NOMO-1 (cell line): ENCODE results near the gene EHD4.

Experiments used
- DNase-seq, 2 experiments: peaks; one replicate each; lab custom pipeline; 2025; ENCODE audit not compliant: unreplicated experiment in 2 of 2; lab: John Stamatoyannopoulos, UW

The EHD4 gene

GRCh38 chr15:41995476-41995855, 23.1 kb upstream of the EHD4 start:
- no peak for DNase-seq

DNA sequence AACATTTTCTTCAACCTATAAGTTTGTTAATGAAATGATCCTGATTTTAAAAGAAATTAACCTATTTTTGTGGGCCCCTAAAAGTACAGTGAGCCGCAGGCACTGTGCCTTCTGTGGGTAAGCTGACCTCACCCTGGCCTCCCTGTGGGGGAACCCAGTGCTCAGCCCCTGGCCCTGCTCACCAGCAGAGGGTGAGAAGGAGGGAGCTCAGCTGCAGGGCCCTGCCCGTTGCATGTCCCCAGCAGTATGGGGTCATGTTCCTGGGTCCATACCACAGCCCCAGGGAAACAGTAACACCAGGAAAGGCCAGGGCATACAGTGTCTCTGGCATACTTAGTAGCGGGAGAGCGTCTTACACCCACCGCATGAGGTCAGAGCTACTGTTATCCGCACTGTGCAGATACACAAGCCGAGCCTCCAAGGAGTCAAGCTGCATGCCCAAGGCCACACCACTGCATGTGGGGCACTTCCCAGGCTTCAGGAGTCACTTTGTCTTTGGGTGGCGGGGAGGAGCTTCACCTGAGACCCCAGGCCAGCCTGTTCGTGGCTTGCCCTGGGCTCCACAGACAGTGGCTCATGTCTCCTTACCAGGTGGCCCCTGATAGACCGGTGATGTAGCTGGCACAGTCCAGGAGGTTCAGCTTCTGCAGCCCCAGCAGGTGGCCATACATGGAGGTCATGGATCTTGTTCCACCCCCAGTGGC, 22.6 kb upstream of the EHD4 start:
- no peak for DNase-seq

GRCh38 chr15:41994171-41994650, 21.9 kb upstream of the EHD4 start:
- no peak for DNase-seq

DNA sequence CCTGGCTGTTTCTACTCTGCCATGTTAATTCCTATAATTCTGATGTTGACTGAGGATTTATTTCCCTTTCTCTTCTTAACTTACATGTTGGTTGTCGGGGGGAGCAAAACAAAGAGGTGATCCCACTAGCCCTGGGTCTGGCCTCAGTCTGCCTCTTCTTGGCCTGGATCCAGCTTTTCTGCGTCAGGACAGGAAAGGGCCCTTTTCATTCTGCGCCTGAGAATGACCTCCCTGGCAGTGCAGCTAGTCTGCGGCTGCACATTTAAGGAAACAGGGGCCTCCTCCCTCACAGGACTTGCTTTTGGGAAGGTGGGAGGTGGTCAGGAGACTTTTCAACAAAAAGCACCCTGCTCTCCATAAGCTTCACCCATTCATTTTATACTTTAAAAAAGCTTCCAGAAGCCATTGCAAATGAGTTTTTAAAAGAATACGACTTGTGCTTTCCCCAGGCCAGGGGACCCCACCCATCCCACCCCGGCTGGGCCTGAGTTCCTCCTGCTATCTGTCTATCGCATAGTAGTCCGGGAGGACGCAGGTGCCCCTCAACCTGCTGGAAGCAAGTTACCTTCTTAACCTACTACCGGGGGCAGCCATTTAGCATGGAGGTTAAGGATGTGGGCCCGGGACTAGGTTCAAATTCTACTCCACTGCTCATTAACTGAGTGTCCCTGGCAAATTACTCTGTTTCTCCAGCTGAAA, 21.3 kb upstream of the EHD4 start:
- DNase-seq: no peak

GRCh38 chr15:41992803-41993190, 20.4 kb upstream of the EHD4 start:
- no peak for DNase-seq

GRCh38 chr15:41992151-41992802, 19.9 kb upstream of the EHD4 start:
- DNase-seq: no peak

DNA sequence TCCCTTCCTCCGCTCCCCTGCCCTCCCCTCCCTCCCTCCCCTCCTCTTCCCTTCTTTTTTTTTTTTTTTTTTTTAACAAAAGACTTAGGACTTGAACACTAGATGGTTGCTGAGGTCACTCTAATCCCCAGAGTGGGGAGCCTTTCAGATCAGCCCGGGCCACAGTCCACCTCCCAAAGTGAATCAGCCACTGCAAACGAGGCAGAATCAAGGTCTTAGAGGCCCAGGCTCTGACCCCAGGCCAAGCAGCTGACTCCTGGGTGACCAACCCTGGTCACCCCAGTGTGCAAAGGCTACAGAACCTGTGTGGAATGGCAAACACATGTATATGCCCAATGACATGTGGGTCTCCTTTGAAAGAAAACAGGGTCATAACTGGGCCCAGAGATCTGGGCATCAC, 18.3 kb upstream of the EHD4 start:
- no peak for DNase-seq

- no peak for DNase-seq
Observed at GRCh38 chr15:41990243-41990605, 17.9 kb upstream of the EHD4 start.

DNA sequence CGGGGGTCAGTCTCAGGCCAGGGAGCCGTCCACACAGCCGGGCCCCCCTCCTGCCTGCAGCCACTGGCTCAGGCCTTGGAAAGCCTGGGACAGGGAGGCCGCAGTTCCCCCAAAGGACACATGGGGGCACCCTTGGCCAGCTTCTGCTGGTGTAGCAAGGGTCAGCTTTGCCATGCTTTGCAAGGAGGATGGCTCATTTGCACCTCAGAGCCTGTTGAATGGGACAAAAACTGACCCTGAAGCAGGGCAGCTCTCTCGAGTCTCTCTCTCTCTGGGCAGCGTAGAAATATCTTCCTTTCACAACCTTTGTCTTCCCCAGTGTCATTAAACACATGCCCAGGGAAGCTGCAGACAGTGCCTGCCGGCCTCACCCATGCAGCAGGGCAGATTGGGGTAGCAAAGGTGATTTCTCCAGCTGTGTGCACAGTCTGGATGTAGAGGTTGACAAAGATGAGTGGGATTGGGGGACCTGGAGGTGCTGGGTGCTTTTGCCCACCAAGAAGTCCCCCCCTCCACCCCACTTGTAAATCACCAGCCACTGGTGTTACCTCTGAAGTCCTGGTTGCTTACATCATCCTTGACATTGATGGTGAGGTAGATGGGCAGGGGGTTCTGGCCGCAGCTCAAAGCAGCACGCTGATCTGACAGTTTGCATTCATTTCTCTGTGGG, 17.4 kb upstream of the EHD4 start:
- DNase-seq: peak; percentile 58

GRCh38 chr15:41988896-41989572, 16.7 kb upstream of the EHD4 start:
- no peak for DNase-seq

- DNase-seq: no peak
Observed at GRCh38 chr15:41987925-41988275, 15.5 kb upstream of the EHD4 start.

GRCh38 chr15:41987246-41987924, 15.0 kb upstream of the EHD4 start:
- DNase-seq: no peak

GRCh38 chr15:41985236-41986160, 13.1 kb upstream of the EHD4 start:
- no peak for DNase-seq

DNA sequence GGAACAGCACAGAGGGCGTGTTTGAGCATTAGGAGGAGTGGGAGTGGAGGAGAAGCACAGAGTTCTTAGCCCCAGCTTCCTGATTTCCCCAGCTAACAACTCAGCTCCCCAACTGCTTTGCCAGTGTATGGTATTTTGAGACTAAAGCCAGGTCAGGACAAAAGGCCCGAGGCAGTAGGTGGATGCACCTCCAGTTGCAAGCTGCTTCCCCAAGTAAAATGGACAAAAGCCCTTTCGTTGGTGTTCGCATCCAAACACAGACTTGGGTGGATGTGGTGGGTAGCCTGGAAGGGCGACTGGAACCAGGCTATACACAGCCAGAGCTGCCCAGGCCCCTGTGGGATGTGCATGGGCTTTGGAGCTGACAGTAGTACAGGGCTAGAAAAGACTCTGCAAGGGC, 12.3 kb upstream of the EHD4 start:
- no peak for DNase-seq

DNA sequence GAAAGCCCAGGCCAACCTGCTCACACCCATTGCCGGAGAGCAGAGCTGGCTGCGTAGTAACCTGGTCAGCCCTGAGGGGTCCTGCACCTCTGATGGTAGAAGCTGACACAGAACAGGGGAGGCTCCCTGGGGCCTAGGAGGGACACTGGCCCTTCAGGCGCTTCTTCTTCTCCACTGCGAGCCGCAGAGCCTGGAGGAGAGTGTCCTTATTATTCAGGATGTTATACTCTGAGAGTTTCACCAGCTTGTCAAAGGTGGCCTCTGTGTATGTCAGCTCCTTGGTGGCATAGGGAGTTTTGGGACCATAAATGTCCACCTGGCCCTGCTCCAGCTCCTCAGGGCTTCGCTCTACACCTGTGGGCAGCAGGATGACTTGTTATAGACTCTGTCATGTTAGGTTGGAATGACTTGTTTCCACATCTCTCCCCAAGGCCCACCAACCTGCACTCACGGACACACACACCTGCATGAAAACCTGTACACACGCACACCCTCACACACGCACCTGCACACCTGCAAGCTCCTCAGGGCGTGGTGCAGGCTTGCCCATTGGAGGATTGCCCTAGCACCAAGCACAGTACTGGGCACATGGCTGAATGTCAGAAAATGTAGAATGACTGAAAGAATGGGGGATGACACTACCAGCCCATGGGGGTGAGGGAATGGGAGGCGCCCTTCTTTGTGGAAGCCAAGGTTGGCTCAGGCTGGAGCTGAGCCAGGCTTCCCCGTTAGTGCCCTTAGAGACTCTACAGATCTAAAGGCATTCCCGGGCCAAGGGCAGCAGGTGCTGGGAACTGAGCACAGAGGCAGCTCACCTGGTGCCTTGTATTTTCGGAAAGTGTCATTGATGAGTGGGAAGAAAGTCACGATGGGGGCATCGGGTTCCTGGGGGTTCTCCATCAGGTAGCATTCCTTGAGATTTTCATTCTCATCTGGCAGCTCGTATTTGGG, 11.5 kb upstream of the EHD4 start:
- DNase-seq: no peak

DNA sequence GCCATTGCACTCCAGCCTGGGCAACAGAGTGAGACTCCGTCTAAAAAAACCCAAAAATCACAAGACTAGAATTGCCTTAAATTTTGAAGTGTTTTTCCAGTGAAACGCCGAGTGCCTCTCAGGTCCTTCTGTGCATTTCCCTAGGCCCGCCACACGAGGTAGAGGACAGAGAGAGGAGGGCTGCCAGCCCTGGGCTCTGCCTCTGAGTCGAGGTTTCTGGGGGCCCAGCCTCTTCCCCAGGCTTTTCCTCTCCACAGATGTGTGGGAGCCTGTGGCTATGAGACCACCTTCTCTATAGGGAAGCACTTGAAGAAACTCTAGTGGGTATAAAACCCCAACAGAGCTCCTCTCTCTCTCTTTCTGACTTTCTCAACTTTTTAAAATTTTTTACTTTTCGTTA, 10.9 kb upstream of the EHD4 start:
- no peak for DNase-seq

DNA sequence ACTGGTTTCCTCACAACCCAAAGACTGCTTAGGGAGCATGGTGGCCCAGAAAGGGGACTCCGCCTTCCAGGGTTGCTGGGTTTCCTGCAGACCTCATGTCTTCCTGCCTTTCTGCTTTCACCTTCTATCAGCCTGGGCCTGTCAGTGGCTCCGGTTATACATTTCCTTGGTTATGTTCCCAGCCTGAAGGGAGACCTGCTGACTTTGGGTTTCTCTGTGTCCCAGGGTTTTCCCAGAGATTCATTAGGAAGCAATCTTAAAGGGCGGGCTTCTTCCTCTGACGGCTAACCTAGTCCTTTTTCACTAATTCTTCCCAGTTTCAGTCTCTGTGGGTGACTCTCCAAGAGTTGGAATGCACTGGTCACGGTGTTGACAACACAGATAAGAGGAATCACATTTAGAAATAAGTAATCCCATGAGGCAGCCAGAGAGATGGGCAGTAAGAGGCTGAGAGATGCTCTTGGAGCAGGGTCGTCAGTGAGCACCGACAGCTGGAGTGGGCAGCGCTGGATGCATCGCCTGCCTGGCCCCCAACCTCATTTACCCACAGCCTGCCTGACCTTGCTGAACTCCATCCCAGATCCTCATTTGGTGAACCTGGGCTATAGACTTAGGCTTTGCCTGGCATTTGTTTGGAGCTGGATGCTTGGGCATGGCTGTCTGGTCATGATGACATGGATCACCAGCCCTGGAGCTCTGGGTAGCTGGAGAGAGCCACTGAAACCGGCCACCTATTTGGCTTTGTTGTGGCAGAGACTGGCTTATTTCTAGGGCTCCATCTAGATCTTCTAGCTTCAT, 10.0 kb upstream of the EHD4 start:
- DNase-seq: no peak
